Lung (tissue), 12 donors: ENCODE data around the gene NFATC2. TPM values are rescaled to one million over a fixed set of nuclear protein-coding genes. Genes with fewer than 3 reads are reported as not detected.

ENCODE experiments used
- ATAC-seq: fragments of 200-7000 bp; cut with Tn5 transposase; one replicate; pipeline ENCODE4 v1.9.1; 2020; ENCODE audit warnings: moderate number of reproducible peaks; ENCODE audit not compliant: insufficient read depth, low FRiP score
- DNase-seq, 3 donors: peaks; one replicate each; pipeline ENCODE4 v3.0.0-alpha.2; 2013 to 2017
- H3K27ac ChIP-seq, 2 donors: one replicate each; pipeline ENCODE4 v1.5.1; 2013; ENCODE audit warnings: mild to moderate bottlenecking in 2 of 2, moderate library complexity in 2 of 2, control low read depth in 1 of 2, inconsistent platforms in 1 of 2, low read depth in 1 of 2, low read length in 1 of 2
- H3K27me3 ChIP-seq, 3 donors: one replicate each; pipeline ENCODE4 v1.5.1; 2013; ENCODE audit warnings: low read length in 2 of 3; ENCODE audit not compliant: control insufficient read depth in 3 of 3, insufficient read depth in 3 of 3
- H3K36me3 ChIP-seq, 4 donors: one replicate each; pipeline ENCODE4 v1.5.1; 2013; ENCODE audit warnings: low read length in 4 of 4, mild to moderate bottlenecking in 1 of 4, moderate library complexity in 1 of 4; ENCODE audit not compliant: control insufficient read depth in 4 of 4, insufficient read depth in 4 of 4
- H3K4me1 ChIP-seq, 5 donors: one replicate each; pipeline ENCODE4 v1.5.1; 2013; ENCODE audit warnings: low read length in 5 of 5, mild to moderate bottlenecking in 2 of 5, moderate library complexity in 1 of 5; ENCODE audit not compliant: control insufficient read depth in 5 of 5, insufficient read depth in 5 of 5
- H3K4me3 ChIP-seq: one replicate; pipeline ENCODE4 v1.5.1; 2013; ENCODE audit warnings: mild to moderate bottlenecking, control low read depth, moderate library complexity
- H3K9ac ChIP-seq, 2 donors: one replicate each; pipeline ENCODE4 v1.5.1; 2013; ENCODE audit warnings: low read length in 2 of 2, control low read depth in 1 of 2; ENCODE audit not compliant: insufficient read depth in 1 of 2
- H3K9me3 ChIP-seq, 4 donors: one replicate each; pipeline ENCODE4 v1.5.1; 2013; ENCODE audit warnings: low read length in 3 of 4, mild to moderate bottlenecking in 1 of 4, moderate library complexity in 1 of 4; ENCODE audit not compliant: control insufficient read depth in 4 of 4, insufficient read depth in 3 of 4
- WGBS, 2 donors: extraction: QIAGEN DNeasy Blood & Tissue Kit; methylation state at CpG; one replicate each; pipeline ENCODE4 v1.1.7; 2013; 5-methylcytosine and 5-hydroxymethylcytosine counted together
- polyA plus RNA-seq, 2 donors: library from polyadenylated mRNA; stranded (reverse); fragments of 200-250 nt; gene quantifications; one replicate each; pipeline ENCODE4 v1.2.1, GENCODE V29; 2013
- total RNA-seq, 2 donors: library from RNA; depleted of rRNA in 1 of 2; stranded (reverse); fragments of >200 nt in 1 of 2; gene quantifications; one replicate each; pipeline ENCODE4 v1.2.1, GENCODE V29; 2014 to 2021
- TF ChIP-seq, protein P1 (sequence below): IDR thresholded peaks from 2 replicates; pipeline ENCODE4 v1.5.1; 2012; ENCODE audit warnings: mild to moderate bottlenecking; ENCODE audit errors: control extremely low read depth, extremely low read depth
- donor health status: control.
- donor health status: control.
- donor health status: Bipolar disorder and iron deficiency.
- donor health status: healthy.
- donor health status: DM: yes; HTN: yes; CAD: no.

NFATC2 gene
- total and polyA plus RNA-seq, 4 donors: 1.3 to 8.7 (median 4.7) TPM

DNA sequence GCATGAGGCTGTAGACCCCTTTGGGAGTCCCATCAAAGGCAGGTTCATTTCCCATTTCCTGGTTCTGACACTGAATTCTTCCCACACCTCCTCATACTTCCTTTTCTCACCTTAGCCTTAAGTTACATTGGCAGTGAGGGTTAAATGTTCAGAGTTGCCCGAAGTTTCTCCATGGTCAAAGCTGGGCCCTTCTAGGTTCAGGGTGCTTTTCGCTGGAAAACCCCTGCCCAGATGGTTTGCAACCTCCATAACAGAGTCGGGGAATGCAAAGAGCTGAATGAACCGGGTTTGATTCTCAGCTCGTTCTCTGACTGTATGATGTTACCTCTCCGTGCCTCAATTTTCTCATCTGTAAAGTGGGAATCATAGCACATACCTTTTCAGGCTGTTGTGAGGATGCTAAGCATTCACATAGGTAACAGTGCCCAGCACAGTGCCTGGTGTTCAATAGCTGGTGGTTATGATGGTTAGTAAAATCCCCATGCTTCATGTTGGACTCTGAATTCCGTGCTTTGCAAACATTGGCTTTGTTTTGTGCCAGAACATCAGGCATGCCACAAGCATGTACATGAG is 149.8 kb downstream of the NFATC2 start:
- ATAC-seq: no peak
- H3K9me3 ChIP-seq: no peaks in the 10 kb centered on the region
- H3K9ac ChIP-seq: no peak overlapping the region
- no peak overlapping the region for H3K4me3 ChIP-seq
- DNase-seq: no peak
- H3K27ac ChIP-seq: no peak overlapping the region
- 85 to 88% methylated on average over 7 of the region's 7 CpGs for WGBS, 2 donors
- peaks cover 0 to 12% (median 2%) of the 10 kb centered on the region in 5 donors for H3K4me1 ChIP-seq
- no peaks in the 10 kb centered on the region for H3K27me3 ChIP-seq
- H3K36me3 ChIP-seq: peaks cover 0 to 3% (median 2%) of the 10 kb centered on the region in 4 donors
- TF ChIP-seq, protein P1, sequence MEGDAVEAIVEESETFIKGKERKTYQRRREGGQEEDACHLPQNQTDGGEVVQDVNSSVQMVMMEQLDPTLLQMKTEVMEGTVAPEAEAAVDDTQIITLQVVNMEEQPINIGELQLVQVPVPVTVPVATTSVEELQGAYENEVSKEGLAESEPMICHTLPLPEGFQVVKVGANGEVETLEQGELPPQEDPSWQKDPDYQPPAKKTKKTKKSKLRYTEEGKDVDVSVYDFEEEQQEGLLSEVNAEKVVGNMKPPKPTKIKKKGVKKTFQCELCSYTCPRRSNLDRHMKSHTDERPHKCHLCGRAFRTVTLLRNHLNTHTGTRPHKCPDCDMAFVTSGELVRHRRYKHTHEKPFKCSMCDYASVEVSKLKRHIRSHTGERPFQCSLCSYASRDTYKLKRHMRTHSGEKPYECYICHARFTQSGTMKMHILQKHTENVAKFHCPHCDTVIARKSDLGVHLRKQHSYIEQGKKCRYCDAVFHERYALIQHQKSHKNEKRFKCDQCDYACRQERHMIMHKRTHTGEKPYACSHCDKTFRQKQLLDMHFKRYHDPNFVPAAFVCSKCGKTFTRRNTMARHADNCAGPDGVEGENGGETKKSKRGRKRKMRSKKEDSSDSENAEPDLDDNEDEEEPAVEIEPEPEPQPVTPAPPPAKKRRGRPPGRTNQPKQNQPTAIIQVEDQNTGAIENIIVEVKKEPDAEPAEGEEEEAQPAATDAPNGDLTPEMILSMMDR: no peak

GRCh38 chr20:51391926-51392325 is 150.6 kb downstream of the NFATC2 start:
- no peak for DNase-seq
- H3K27me3 ChIP-seq: no peaks in the 10 kb centered on the region
- peaks cover 0 to 3% (median 2%) of the 10 kb centered on the region in 4 donors for H3K36me3 ChIP-seq
- no peak overlapping the region for H3K9ac ChIP-seq
- H3K4me1 ChIP-seq: peaks cover 0 to 12% (median 4%) of the 10 kb centered on the region in 5 donors
- no peak overlapping the region for H3K4me3 ChIP-seq
- H3K9me3 ChIP-seq: no peaks in the 10 kb centered on the region
- 34 to 75% methylated on average over 1 of the region's 1 CpG for WGBS, 2 donors
- TF ChIP-seq, protein P1: no peak
- no peak overlapping the region for H3K27ac ChIP-seq
- ATAC-seq: no peak

DNA sequence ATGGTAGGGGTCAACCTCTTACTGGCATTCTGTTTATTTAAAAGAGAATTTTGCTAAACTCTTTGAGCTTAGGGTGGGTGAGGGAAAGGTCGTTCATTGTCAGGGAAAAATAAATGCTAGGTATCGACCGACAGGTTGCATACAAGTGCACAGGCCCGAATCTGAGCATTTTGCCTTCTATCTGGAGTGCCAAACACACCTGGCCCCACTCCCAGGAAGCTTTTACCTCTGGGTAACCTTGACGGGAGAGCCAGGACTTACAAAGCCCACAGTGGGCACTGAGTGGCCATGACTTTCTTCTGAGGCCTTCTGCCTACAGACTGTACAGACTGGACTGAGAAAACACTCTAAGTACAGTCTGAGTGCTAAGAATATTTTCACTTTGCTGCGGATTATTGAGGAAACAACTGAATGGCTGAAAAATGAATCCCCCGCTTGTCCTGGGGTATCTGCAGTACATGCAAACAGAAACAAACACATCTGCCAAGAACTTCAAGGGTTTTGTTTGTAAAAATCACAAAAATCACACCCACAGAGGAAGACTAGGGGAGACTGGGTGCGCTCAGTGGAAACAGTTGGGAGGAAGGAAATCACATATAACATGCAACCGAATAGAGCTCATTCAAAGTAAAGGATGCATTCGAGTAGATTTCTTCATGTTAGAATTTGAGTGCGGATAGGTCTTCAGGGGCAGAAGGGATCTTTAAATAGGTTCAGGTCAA is 152.8 kb downstream of the NFATC2 start:
- Histone ChIP-seq H3K27ac (peak overlapping the region in 1 of 2 donors; percentile 62), H3K9me3 (no peaks in the 10 kb centered on the region), H3K36me3 (peaks cover 0 to 3% (median 2%) of the 10 kb centered on the region in 4 donors), H3K4me3 (no peak overlapping the region), H3K4me1 (peaks cover 0 to 10% (median 4%) of the 10 kb centered on the region in 5 donors), H3K9ac (no peak overlapping the region), H3K27me3 (no peaks in the 10 kb centered on the region)
- TF ChIP-seq, protein P1: no peak
- ATAC-seq: no peak
- 65 to 68% methylated on average over 11 of the region's 11 CpGs for WGBS, 2 donors
- DNase-seq: no peak
